CD4-positive, alpha-beta T cell treated with Interleukin-17A for 1 hour (primary cell): ENCODE data around the gene ECHDC3.
A peak's percentile ranks its signal among the peaks of the same experiment; 100 is the strongest.

Experiments used
- DNase-seq: peaks from one replicate; pipeline ENCODE4 v3.0.0-alpha.2; 2020

ECHDC3 gene

DNA sequence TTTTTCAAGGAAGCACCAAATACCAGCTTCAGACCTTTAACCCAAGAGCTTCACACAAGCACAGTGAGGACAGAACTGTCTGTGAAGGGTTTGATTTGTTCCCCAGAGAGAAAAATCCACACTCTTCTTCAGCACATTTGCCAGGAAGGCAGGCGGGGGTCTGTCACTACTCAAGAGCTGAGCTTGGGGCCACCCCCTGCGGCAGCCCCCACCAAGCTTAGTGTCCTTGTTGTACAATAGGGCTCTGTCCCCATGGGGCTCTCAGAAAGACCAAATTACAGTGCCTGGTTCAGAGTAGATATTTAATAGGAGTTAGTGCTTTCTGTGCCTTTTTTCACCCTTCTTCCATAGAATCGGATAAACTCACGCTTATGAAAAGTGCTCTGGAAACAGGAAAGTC, 12.4 kb downstream of the ECHDC3 start:
- no peak for DNase-seq

GRCh38 chr10:11755512-11756263, 13.5 kb downstream of the ECHDC3 start:
- DNase-seq = no peak

DNA sequence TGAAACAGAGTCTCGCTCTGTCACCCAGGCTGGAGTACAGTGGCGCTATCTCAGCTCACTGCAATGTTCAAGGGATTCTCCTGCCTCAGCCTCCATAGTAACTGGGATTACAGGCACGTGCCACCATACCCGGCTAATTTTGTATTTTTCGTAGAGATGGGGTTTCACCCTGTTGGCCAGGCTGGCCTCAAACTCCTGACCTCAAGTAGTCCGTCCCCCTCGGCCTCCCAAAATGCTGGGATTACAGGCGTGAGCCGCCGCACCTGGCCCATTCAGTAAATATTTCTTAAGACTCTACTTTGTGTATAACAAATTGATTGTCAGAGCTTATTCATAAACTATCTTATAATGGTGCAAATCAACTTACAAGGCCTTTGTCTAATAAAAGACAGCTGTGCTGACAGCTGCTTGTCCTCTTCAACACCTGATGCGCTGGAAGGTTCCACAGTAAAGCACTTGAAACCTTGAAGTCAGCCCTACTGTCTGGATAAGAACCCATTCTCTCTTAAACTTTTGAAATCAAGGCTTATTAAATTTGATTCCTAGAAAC, 14.7 kb downstream of the ECHDC3 start:
- DNase-seq = no peak

- no peak for DNase-seq
These were observed 15.3 kb downstream of the ECHDC3 start for GRCh38 chr10:11757454-11757820.

- DNase-seq = peak; percentile 77
These were observed 15.8 kb downstream of the ECHDC3 start for GRCh38 chr10:11757821-11758463.

GRCh38 chr10:11758527-11759236, 16.5 kb downstream of the ECHDC3 start:
- no peak for DNase-seq

DNA sequence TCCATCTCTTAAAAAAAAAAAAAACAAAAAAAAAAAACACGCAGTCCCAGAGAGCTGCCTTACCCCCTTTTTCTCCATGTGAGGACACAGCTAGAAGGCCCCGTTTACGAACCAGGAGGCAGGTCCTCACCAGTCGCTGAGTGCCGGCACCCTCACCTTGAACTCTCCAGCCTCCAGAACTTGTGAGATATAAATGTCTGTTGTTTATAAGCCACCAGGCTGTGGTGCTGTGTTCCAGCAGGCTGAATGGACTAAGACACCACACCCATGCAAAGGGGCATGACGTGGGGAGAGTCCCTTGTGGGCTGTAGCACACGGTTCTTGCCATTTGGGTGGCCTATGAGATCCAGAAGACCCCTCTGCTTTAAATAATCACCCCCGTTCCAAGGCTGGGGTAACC, 17.2 kb downstream of the ECHDC3 start:
- DNase-seq = no peak

- DNase-seq = no peak
These were observed 18.0 kb downstream of the ECHDC3 start for GRCh38 chr10:11760151-11760550.

- DNase-seq = no peak
These were observed 18.7 kb downstream of the ECHDC3 start for GRCh38 chr10:11760861-11761260.

- no peak for DNase-seq
These were observed 19.2 kb downstream of the ECHDC3 start for GRCh38 chr10:11761431-11761830.

- no peak for DNase-seq
These were observed 20.7 kb downstream of the ECHDC3 start for GRCh38 chr10:11762706-11763500.

GRCh38 chr10:11763501-11763861, 21.3 kb downstream of the ECHDC3 start:
- DNase-seq = no peak

GRCh38 chr10:11765141-11765540, 23.0 kb downstream of the ECHDC3 start:
- DNase-seq = no peak

- no peak for DNase-seq
These were observed 30.6 kb downstream of the ECHDC3 start for GRCh38 chr10:11772575-11773288.

GRCh38 chr10:11773761-11774441, 31.7 kb downstream of the ECHDC3 start:
- DNase-seq = no peak

DNA sequence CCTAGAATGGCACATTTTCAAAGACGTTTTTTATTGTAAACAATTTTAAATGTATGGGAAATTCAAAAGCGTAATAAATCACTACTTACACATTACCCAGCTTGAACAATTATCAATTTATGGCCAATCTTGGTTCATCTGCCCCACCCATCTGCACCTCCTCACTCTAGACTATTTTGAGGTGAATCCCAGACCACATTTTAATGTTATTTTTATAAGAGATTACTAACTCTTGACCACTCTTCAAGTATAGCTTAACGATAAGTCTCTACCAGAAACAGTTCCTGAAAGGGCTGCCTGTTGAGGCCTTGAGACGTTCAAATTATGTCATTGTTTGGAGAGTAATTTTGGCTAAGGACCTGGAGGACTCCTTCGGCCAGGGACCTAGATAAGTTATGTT, 33.2 kb downstream of the ECHDC3 start:
- no peak for DNase-seq

- DNase-seq = no peak
These were observed 33.9 kb downstream of the ECHDC3 start for GRCh38 chr10:11776080-11776479.

DNA sequence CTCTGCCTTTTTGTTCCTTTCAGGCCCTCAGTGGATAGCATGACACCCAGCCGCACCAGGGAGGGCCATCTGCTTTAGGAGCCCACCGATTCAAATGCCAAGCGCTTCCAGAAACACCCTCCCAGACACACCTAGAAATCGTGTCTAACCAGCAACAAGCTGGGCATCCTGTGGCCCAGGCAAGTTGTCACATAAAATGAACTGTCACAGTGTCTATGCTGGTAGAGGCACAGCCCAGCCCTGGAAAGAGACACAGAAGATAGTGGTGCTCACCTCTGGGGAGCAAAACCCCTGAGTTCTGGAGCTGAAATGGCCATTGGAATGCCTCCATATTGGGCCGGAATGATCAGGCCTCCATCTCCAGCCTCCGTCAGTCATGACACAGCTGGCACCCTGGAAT, 38.9 kb downstream of the ECHDC3 start:
- DNase-seq = no peak

- DNase-seq = peak; percentile 48
These were observed 40.8 kb downstream of the ECHDC3 start for GRCh38 chr10:11782793-11783557.

DNA sequence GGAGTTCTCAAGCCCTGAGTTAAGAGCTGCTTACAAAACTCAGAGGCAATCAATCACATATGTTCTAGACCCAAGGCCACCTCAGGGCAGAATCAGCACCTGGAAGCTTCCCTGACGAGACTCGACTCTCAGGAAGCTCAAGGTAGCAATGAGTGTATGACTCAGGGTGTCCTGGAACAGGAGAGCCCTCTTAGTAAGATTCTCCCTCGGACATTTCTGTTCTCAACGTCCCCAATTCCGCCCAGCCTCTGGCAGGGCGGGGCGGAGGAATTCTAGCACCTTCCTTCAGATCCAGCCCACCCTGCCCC, 41.3 kb downstream of the ECHDC3 start:
- no peak for DNase-seq

DNA sequence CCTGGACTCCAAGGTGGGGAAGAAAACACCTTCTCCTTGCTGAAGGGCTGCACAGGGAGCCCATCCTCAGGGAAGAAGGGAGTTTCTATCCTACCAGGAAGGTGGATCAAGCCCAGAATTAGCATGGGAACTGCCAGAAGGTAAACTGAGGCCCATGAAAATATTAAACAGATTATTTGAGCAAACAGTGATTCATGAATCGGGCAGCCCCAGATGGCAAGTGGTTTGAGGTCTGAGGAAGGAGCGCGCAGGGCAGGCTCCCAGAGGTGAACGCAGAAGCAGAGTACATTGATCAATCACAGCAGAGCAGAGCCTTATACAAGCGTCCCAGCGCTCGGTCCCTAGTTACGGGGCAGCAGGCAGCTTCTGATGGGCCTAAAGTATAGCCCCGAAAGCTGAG, 45.2 kb downstream of the ECHDC3 start:
- no peak for DNase-seq
